Type B pancreatic cell (in vitro differentiated cells): ENCODE results near the gene SPEM3. TPM values are rescaled to one million over a fixed set of nuclear protein-coding genes. Genes with fewer than 3 reads are reported as not detected.

Experiments
- total RNA-seq: library from RNA; stranded (reverse); gene quantifications from 2 replicates; pipeline ENCODE4 v1.2.1, GENCODE V29; 2021; ENCODE audit warnings: low replicate concordance

Gene SPEM3
- total RNA-seq, 1 donor from 2014 or later: not detected

Other genes with a start within 250 kb of the SPEM3 start
- gene ASGR1, start 249.5 kb upstream of the SPEM3 start, total RNA-seq: 7.5 and 9.7 TPM in 2 replicates
- gene DLG4, start 209.0 kb upstream of the SPEM3 start, total RNA-seq: 7.8 and 46.1 TPM in 2 replicates
- gene ACADVL, start 208.9 kb upstream of the SPEM3 start, total RNA-seq: 573 and 617 TPM in 2 replicates
- 62.8 and 93.9 TPM in 2 replicates for gene DVL2, start 194.3 kb upstream of the SPEM3 start, total RNA-seq
- gene PHF23, start 189.4 kb upstream of the SPEM3 start, total RNA-seq: 42.8 and 61.1 TPM in 2 replicates
- gene GABARAP, start 186.4 kb upstream of the SPEM3 start, total RNA-seq: 478 and 570 TPM in 2 replicates
- 138 and 154 TPM in 2 replicates for gene CTDNEP1, start 177.1 kb upstream of the SPEM3 start, total RNA-seq
- 43.1 and 55.7 TPM in 2 replicates for gene ELP5, start 176.6 kb upstream of the SPEM3 start, total RNA-seq
- gene CLDN7, start 166.4 kb upstream of the SPEM3 start, total RNA-seq: 118 and 284 TPM in 2 replicates
- 1.2 and 4.0 TPM in 2 replicates for gene SLC2A4, start 147.1 kb upstream of the SPEM3 start, total RNA-seq
- gene YBX2, start 134.2 kb upstream of the SPEM3 start, total RNA-seq: 4.5 and 7.0 TPM in 2 replicates
- gene EIF5A, start 121.2 kb upstream of the SPEM3 start, total RNA-seq: 454 and 510 TPM in 2 replicates
- 75.0 and 75.4 TPM in 2 replicates for gene GPS2, start 113.5 kb upstream of the SPEM3 start, total RNA-seq
- gene NEURL4, start 99.5 kb upstream of the SPEM3 start, total RNA-seq: 49.9 and 61.5 TPM in 2 replicates
- 3.2 and 8.3 TPM in 2 replicates for gene ACAP1, start 92.3 kb upstream of the SPEM3 start, total RNA-seq
- gene KCTD11, start 76.7 kb upstream of the SPEM3 start, total RNA-seq: 9.5 and 15.5 TPM in 2 replicates
- gene TMEM95, start 73.7 kb upstream of the SPEM3 start, total RNA-seq: not detected in 2 replicates
- gene TNK1, start 47.8 kb upstream of the SPEM3 start, total RNA-seq: 6.6 and 11.5 TPM in 2 replicates
- gene PLSCR3, start 34.3 kb upstream of the SPEM3 start, total RNA-seq: 39.8 and 55.8 TPM in 2 replicates
- gene TMEM256, start 24.8 kb upstream of the SPEM3 start, total RNA-seq: 89.8 and 90.3 TPM in 2 replicates
- gene NLGN2, start 21.0 kb upstream of the SPEM3 start, total RNA-seq: 15.0 and 68.4 TPM in 2 replicates
- gene SPEM1, start 8.5 kb upstream of the SPEM3 start, total RNA-seq: 0.31 TPM in 1 of 2 replicates, not detected in the other
- not detected in 2 replicates for gene SPEM2, start 3.2 kb upstream of the SPEM3 start, total RNA-seq
- 6.4 and 15.9 TPM in 2 replicates for gene TMEM102, start 6.6 kb downstream of the SPEM3 start, total RNA-seq
- 21.8 and 76.0 TPM in 2 replicates for gene FGF11, start 10.7 kb downstream of the SPEM3 start, total RNA-seq
- gene CHRNB1, start 16.2 kb downstream of the SPEM3 start, total RNA-seq: 16.4 and 51.1 TPM in 2 replicates
- 34.5 and 76.6 TPM in 2 replicates for gene ZBTB4, start 50.8 kb downstream of the SPEM3 start, total RNA-seq
- gene SLC35G6, start 52.6 kb downstream of the SPEM3 start, total RNA-seq: not detected in 2 replicates
- 175 and 244 TPM in 2 replicates for gene POLR2A, start 55.5 kb downstream of the SPEM3 start, total RNA-seq
- 4.3 and 11.3 TPM in 2 replicates for gene TNFSF12, start 120.2 kb downstream of the SPEM3 start, total RNA-seq
- 2.4 and 3.5 TPM in 2 replicates for gene TNFSF13, start 129.9 kb downstream of the SPEM3 start, total RNA-seq
- gene SENP3, start 133.1 kb downstream of the SPEM3 start, total RNA-seq: 50.2 and 52.7 TPM in 2 replicates
- 5.0 and 5.8 TPM in 2 replicates for gene CD68, start 150.8 kb downstream of the SPEM3 start, total RNA-seq
- gene MPDU1, start 155.0 kb downstream of the SPEM3 start, total RNA-seq: 61.8 and 67.6 TPM in 2 replicates
- 0.77 and 4.0 TPM in 2 replicates for gene SOX15, start 161.2 kb downstream of the SPEM3 start, total RNA-seq
- 37.1 and 44.2 TPM in 2 replicates for gene FXR2, start 186.0 kb downstream of the SPEM3 start, total RNA-seq
- gene SAT2, start 199.0 kb downstream of the SPEM3 start, total RNA-seq: 94.1 and 104 TPM in 2 replicates
- 2.0 and 3.0 TPM in 2 replicates for gene SHBG, start 201.3 kb downstream of the SPEM3 start, total RNA-seq
- gene ATP1B2, start 222.1 kb downstream of the SPEM3 start, total RNA-seq: 1.9 and 4.8 TPM in 2 replicates